HG03457 (cell line): ENCODE results near the gene SMAD9.

Experiments used
- ATAC-seq: cut with Tn5 transposase; IDR thresholded peaks from one replicate; pipeline ENCODE4 v1.9.1; 2021; ENCODE audit warnings: moderate number of reproducible peaks; ENCODE audit not compliant: unreplicated experiment

Gene SMAD9

GRCh38 chr13:36819739-36820090 lies 100.3 kb downstream of the SMAD9 start:
- ATAC-seq: peak; percentile 5

GRCh38 chr13:36818804-36819738 lies 101.0 kb downstream of the SMAD9 start, which contains the start of gene RFXAP:
Gene RFXAP, plus strand, starts transcription at chr13:36819222. Its CDS starts 136 bp downstream, at chr13:36819358.
- ATAC-seq: peak; percentile 88

- no peak for ATAC-seq
These were observed 101.8 kb downstream of the SMAD9 start for GRCh38 chr13:36817996-36818803.

GRCh38 chr13:36815062-36815461 lies 105.0 kb downstream of the SMAD9 start:
- no peak for ATAC-seq

GRCh38 chr13:36814465-36814864 lies 105.6 kb downstream of the SMAD9 start:
- ATAC-seq: no peak

GRCh38 chr13:36813225-36813624 lies 106.8 kb downstream of the SMAD9 start:
- ATAC-seq: no peak

- no peak for ATAC-seq
These were observed 112.4 kb downstream of the SMAD9 start for GRCh38 chr13:36807616-36808015.

GRCh38 chr13:36806102-36806501 lies 113.9 kb downstream of the SMAD9 start:
- ATAC-seq: no peak

GRCh38 chr13:36804588-36804987 lies 115.5 kb downstream of the SMAD9 start:
- ATAC-seq: no peak

GRCh38 chr13:36801035-36801434 lies 119.0 kb downstream of the SMAD9 start:
- no peak for ATAC-seq

- no peak for ATAC-seq
These were observed 124.0 kb downstream of the SMAD9 start for GRCh38 chr13:36796052-36796451.

GRCh38 chr13:36795463-36795862 lies 124.6 kb downstream of the SMAD9 start:
- no peak for ATAC-seq
